Activated T-cell treated with anti-CD3 and anti-CD28 coated beads, Interleukin-2, amount 50 U/mL, for 72 hours (primary cell): Measurements from ENCODE around the gene INF2. TPM values are rescaled to one million over a fixed set of nuclear protein-coding genes. Genes with fewer than 3 reads are reported as not detected.

Experiments used
- ATAC-seq, 2 donors: fragments of 150-1000 bp; cut with Tn5 transposase; replicated peaks in 1 of 2; 2 replicates each; pipeline ENCODE4 v1.10.0; 2021; ENCODE audit warnings: moderate library complexity in 2 of 2, mild to moderate bottlenecking in 1 of 2
- DNase-seq, 2 donors: peaks; one replicate each; pipeline ENCODE4 v3.0.0; 2021 to 2022; ENCODE audit warnings: mixed read lengths in 1 of 2
- H3K27ac Mint-ChIP-seq: one replicate; pipeline ENCODE4 v1.8.0; 2022; ENCODE audit warnings: mild to moderate bottlenecking, moderate library complexity, mixed read lengths
- H3K27me3 Mint-ChIP-seq: one replicate; pipeline ENCODE4 v1.8.0; 2022; ENCODE audit warnings: low read depth, mixed read lengths
- H3K36me3 Mint-ChIP-seq, 2 donors: one replicate each; pipeline ENCODE4 v1.8.0; 2022; ENCODE audit warnings: mixed read lengths in 2 of 2, mild to moderate bottlenecking in 1 of 2; ENCODE audit not compliant: insufficient read depth in 2 of 2
- H3K4me1 Mint-ChIP-seq: one replicate; pipeline ENCODE4 v1.8.0; 2022; ENCODE audit warnings: low read depth, mixed read lengths
- H3K4me3 Mint-ChIP-seq, 2 donors: one replicate each; pipeline ENCODE4 v1.8.0; 2022; ENCODE audit warnings: mild to moderate bottlenecking in 2 of 2, mixed read lengths in 2 of 2, moderate library complexity in 2 of 2
- H3K9me3 Mint-ChIP-seq, 2 donors: one replicate each; pipeline ENCODE4 v1.8.0; 2022; ENCODE audit warnings: mixed read lengths in 2 of 2
- total RNA-seq, 2 donors: library from RNA; stranded (reverse); gene quantifications; one replicate each; pipeline ENCODE4 v1.2.3, GENCODE V29; 2022

The INF2 gene
- total RNA-seq, 2 donors from 2014 or later: 37.6 to 38.8 TPM

DNA sequence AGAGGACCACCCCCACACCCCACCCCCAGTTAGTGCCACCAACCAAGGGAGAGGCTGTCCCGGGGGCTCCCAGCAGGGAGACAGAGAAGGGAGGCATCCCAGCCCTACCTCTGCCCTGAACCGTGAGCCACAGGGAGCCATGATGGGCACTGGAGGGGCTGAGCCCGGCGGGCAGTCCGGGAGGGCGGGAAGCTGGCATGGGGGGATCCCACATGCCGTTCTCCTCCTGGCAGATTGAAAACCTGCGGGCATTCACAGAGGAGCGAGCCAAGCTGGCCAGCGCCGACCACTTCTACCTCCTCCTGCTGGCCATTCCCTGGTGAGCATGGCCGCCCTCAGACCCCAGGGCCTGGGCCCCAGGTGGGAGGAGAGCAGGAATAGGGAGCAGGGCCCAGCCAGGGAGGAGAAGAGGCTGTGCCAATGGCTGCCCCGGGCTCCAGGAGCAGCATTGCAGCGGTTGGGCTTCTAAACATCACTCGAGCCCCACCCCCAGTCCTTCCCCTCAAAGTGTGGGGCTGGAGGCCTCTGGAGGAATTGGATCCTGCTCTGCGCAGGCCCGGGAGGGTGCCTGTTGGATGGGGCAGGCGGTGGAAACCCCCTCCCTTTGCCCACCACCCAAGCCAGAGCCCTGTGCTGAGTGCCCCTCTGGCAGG is 20.1 kb downstream of the INF2 start:
- H3K4me3 Mint-ChIP-seq: no peak overlapping the region
- DNase-seq (no peak), ATAC-seq (no peak)
- H3K27ac Mint-ChIP-seq: no peak overlapping the region
- no peaks in the 10 kb centered on the region for H3K36me3 Mint-ChIP-seq
- no peaks in the 10 kb centered on the region for H3K9me3 Mint-ChIP-seq
- no peaks in the 10 kb centered on the region for H3K4me1 Mint-ChIP-seq
- H3K27me3 Mint-ChIP-seq: no peaks in the 10 kb centered on the region

DNA sequence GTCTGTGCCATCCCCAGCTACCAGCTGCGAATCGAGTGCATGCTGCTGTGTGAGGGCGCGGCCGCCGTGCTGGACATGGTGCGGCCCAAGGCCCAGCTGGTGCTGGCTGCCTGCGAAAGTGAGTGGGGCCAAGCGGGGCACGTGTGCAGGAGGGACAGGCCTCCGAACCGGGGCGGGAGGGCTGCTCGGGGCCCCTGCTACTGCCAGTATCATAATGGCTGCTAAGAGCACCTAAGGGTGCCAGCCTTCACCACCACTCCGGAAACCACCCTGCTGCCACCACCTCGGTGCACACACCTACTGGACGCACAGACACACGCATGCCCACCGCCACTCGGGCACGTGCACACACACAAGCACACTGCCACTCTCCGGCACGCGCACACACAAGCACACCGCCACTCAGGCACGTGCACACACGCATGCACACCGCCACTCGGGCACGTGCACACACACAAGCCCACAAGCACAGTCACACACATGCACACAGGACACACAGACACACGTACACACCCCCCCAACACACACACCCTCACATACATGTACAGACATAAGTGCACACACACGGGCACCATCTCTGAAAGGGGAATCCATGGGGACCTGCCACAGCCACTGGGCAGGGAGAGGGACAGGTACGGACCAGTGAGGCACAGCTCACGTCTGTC is 20.8 kb downstream of the INF2 start:
- no peak overlapping the region for H3K4me3 Mint-ChIP-seq
- H3K27ac Mint-ChIP-seq: no peak overlapping the region
- H3K4me1 Mint-ChIP-seq: no peaks in the 10 kb centered on the region
- no peaks in the 10 kb centered on the region for H3K27me3 Mint-ChIP-seq
- no peaks in the 10 kb centered on the region for H3K36me3 Mint-ChIP-seq
- no peaks in the 10 kb centered on the region for H3K9me3 Mint-ChIP-seq
- DNase-seq (no peak), ATAC-seq (no peak)

DNA sequence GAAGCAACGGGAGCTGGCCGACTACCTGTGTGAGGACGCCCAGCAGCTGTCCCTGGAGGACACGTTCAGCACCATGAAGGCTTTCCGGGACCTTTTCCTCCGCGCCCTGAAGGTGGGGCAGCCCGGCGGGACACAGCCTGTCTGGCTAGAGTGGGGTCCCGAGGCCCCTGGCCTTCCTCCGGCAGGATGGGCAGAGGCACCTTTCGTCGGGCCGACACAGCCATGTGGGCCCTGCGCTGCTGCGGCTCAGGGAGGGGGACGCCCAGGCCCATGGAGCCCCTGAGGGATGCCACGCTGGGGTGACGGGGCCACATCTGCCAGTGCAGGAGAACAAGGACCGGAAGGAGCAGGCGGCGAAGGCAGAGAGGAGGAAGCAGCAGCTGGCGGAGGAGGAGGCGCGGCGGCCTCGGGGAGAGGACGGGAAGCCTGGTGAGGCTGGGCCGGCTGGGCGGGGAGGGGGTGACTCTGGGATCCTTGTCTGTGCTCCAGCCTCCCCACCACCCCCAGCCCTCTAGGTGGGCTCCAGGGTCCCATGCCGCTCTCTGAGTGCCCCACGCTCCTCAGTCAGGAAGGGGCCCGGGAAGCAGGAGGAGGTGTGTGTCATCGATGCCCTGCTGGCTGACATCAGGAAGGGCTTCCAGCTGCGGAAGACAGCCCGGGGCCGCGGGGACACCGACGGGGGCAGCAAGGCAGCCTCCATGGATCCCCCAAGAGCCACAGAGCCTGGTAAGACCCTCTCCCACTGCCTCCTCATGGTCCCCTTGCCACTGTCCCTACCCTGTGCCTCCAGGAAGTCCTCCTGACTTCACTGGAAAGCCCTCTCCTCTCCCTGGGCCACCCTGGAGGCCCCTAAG is 23.7 kb downstream of the INF2 start:
- no peaks in the 10 kb centered on the region for H3K4me1 Mint-ChIP-seq
- no peak overlapping the region for H3K27ac Mint-ChIP-seq
- peaks cover 0 to 1% of the 10 kb centered on the region in 2 donors for H3K36me3 Mint-ChIP-seq
- ATAC-seq (no peak), DNase-seq (no peak)
- H3K4me3 Mint-ChIP-seq: no peak overlapping the region
- no peaks in the 10 kb centered on the region for H3K9me3 Mint-ChIP-seq
- no peaks in the 10 kb centered on the region for H3K27me3 Mint-ChIP-seq

DNA sequence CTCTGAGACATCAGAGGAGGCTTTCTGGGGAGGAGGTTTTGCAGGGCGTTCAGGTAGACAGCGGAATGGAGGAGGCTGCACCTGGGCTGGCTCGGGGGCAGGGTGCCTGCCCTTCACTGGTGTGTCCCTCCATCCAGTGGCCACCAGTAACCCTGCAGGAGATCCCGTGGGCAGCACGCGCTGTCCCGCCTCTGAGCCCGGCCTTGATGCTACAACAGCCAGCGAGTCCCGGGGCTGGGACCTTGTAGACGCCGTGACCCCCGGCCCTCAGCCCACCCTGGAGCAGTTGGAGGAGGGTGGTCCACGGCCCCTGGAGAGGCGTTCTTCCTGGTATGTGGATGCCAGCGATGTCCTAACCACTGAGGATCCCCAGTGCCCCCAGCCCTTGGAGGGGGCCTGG is 24.6 kb downstream of the INF2 start:
- Mint-ChIP-seq H3K27ac (no peak overlapping the region), H3K4me3 (no peak overlapping the region), H3K9me3 (no peaks in the 10 kb centered on the region), H3K36me3 (peaks cover 0 to 1% of the 10 kb centered on the region in 2 donors), H3K4me1 (no peaks in the 10 kb centered on the region), H3K27me3 (no peaks in the 10 kb centered on the region)
- DNase-seq (no peak), ATAC-seq (no peak)

DNA sequence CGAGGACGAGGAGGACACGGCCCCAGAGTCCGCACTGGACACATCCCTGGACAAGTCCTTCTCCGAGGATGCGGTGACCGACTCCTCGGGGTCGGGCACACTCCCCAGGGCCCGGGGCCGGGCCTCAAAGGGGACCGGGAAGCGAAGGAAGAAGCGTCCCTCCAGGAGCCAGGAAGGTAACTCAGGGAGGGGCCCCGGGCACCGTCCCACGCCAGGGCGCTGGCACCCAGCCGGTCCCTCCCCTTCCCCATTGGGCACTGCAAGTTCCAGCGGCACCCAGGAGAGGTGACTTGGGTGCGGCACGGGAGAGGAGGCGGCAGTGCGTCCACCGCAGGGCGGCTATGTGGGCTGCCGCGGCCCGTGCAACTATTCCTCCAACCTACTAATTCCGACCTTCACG is 25.3 kb downstream of the INF2 start:
- DNase-seq (no peak), ATAC-seq (no peak)
- Mint-ChIP-seq H3K27ac (no peak overlapping the region), H3K27me3 (no peaks in the 10 kb centered on the region), H3K4me3 (no peak overlapping the region), H3K4me1 (no peaks in the 10 kb centered on the region), H3K9me3 (no peaks in the 10 kb centered on the region), H3K36me3 (peaks cover 0 to 1% of the 10 kb centered on the region in 2 donors)

DNA sequence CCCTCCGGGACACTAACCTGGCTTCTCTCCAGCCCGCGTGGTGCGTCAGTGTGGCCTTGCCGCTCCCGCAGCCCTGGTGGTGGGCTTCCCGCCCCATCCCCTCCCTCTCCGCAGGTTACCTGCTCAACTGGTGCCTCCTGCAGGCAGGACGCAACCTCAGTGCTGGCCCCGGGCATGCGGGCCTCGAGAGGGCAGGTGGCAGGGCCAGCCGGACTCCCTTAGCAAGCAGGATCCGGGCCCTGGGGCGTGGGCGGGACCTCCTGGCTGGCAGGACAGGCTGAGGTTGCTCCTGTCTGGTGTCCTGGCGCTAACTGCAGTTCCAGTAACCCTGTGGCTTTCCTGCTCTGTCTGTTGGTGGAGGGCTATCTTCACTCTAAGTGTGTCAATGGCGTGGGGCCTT is 26.0 kb downstream of the INF2 start:
- DNase-seq (no peak), ATAC-seq (no peak)
- peaks cover 0 to 1% of the 10 kb centered on the region in 2 donors for H3K36me3 Mint-ChIP-seq
- no peak overlapping the region for H3K4me3 Mint-ChIP-seq
- H3K27ac Mint-ChIP-seq: no peak overlapping the region
- no peaks in the 10 kb centered on the region for H3K9me3 Mint-ChIP-seq
- H3K27me3 Mint-ChIP-seq: no peaks in the 10 kb centered on the region
- no peaks in the 10 kb centered on the region for H3K4me1 Mint-ChIP-seq

DNA sequence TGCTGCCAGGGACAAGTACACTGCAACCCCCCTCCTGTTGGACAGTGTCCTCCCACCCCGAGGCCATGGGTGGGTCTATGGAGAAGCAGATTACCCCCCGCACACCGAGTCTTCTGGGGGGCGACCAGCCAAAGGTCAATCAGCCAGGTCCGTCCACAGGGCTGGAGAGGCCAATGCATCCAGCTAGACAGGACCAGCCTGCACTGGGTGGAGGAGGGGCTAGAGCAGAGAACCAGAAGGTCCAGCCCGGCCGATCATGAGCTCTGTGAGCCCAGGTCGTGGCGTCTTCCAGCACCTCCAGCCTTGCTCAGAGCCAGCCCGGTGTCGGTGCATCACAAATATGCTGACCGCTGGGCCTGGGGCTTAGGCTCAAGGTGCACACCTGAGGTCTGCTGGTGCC is 26.5 kb downstream of the INF2 start:
- no peak for ATAC-seq

DNA sequence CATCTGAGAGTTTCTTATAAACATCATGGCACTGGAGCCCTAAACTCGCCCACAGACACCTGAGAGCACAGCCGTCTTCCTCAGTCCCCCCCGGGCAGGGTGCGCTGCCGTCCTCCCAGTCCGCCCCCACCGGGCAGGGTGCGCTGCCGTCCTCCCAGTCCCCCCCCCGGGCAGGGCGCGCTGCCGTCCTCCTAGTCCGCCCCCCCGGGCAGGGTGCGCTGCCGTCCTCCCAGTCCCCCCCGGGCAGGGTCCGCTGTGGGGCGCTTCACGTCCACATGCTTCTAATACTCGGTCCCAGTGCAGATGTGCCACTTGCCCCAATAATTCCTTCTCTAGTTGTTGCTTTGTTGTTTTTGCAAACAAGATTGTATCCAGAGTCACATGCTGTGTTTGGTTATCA is 27.7 kb downstream of the INF2 start:
- Mint-ChIP-seq H3K27me3 (no peaks in the 10 kb centered on the region), H3K9me3 (no peaks in the 10 kb centered on the region), H3K27ac (no peak overlapping the region), H3K4me1 (no peaks in the 10 kb centered on the region), H3K4me3 (no peak overlapping the region), H3K36me3 (peaks cover 0 to 1% of the 10 kb centered on the region in 2 donors)
- ATAC-seq (no peak), DNase-seq (no peak)

More for the DNA sequence above, 26.5 kb downstream of the INF2 start:
- no peaks in the 10 kb centered on the region for H3K4me1 Mint-ChIP-seq
- no peak for DNase-seq
- H3K27me3 Mint-ChIP-seq: no peaks in the 10 kb centered on the region
- H3K9me3 Mint-ChIP-seq: no peaks in the 10 kb centered on the region
- no peak overlapping the region for H3K4me3 Mint-ChIP-seq
- H3K36me3 Mint-ChIP-seq: peaks cover 0 to 1% of the 10 kb centered on the region in 2 donors
- H3K27ac Mint-ChIP-seq: no peak overlapping the region

DNA sequence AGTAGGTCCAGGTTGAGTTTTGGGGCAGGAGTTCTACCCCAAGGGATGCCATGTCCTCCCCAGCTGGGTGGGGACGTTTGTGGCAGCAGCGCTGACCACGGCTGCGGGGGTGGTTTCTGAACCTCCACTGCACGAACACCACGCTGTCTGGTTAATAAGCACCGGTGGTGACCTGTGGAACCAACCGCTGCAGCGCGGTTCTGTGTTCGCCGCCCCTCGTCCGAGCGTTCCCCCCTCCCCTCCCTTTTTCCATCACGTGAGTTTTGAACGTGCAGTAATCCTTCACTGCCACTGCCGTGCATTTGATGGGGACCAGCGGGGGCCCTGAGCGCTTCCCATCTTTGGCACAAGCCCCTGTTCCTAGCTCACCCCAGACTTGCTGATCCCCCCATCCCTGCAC is 28.2 kb downstream of the INF2 start:
- ATAC-seq (no peak), DNase-seq (no peak)
- no peak overlapping the region for H3K4me3 Mint-ChIP-seq
- no peaks in the 10 kb centered on the region for H3K4me1 Mint-ChIP-seq
- no peaks in the 10 kb centered on the region for H3K27me3 Mint-ChIP-seq
- H3K27ac Mint-ChIP-seq: no peak overlapping the region
- peaks cover 0 to 1% of the 10 kb centered on the region in 2 donors for H3K36me3 Mint-ChIP-seq
- H3K9me3 Mint-ChIP-seq: no peaks in the 10 kb centered on the region

DNA sequence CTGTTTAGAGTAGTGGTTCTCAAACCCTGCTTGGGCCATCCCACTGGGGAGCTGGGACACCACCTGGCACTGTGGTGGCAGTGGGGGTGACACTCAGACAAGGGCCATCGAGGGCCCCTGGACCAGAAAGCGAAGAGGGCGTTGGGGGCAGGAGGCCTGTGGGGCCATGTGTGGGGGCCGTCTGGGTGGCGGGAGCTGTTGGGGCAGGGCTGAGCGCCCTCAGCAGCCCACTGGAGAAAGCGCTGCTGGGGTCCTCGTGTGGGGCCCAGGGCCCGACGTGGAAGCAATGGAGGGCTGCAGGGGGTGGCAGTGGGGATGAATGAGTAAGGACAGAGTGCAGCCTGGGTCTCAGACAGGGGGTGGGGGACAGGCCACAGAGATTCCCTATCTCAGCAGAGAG is 28.7 kb downstream of the INF2 start:
- ATAC-seq: no peak
- Mint-ChIP-seq H3K4me3 (no peak overlapping the region), H3K27me3 (no peaks in the 10 kb centered on the region), H3K27ac (no peak overlapping the region), H3K4me1 (no peaks in the 10 kb centered on the region), H3K9me3 (no peaks in the 10 kb centered on the region), H3K36me3 (peaks cover 0 to 1% of the 10 kb centered on the region in 2 donors)
- no peak for DNase-seq

DNA sequence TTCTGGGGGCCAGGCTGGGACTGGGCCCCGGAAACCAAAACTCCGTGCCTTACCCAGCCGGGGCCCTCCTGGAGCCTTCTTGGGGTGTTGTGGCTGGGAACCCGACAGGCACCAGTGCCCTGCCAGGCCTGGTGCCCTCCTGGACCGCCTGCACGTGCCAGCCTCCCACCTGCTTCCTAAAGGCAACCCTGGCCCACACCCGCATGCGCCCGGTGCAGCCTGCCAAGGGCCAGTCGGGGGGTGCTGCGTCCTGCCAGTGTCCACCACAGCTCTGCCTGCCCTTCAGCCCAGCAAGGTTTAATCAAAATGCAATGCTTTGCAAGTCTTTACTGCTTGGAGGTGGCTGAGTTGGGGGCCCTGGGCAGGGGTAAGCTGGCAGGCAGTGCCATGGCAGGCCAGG is 29.5 kb downstream of the INF2 start:
- peaks cover 0 to 1% of the 10 kb centered on the region in 2 donors for H3K36me3 Mint-ChIP-seq
- no peak for ATAC-seq
- no peak overlapping the region for H3K4me3 Mint-ChIP-seq
- no peaks in the 10 kb centered on the region for H3K4me1 Mint-ChIP-seq
- no peak overlapping the region for H3K27ac Mint-ChIP-seq
- no peak for DNase-seq
- no peaks in the 10 kb centered on the region for H3K27me3 Mint-ChIP-seq
- H3K9me3 Mint-ChIP-seq: no peaks in the 10 kb centered on the region

DNA sequence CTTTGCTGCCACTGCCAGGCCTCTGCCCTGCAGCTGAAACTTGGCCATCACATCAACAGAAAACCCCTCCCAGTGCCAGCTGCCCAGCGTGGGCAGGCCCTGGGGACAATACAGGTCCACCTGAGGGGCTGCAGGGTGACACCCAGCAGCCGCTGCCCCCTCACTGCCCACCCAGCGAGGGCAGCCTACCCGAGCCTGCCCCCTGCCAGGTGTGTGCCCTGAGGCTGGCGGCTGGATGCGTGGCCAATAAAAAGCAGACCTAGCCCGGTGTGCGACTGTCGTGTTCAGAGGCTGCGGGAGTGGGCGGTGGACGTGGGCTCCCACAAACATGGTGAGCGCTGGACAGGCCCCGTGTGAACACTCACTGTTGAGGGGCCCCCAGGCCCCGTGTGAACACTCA is 29.9 kb downstream of the INF2 start:
- no peaks in the 10 kb centered on the region for H3K27me3 Mint-ChIP-seq
- DNase-seq (no peak), ATAC-seq (no peak)
- H3K27ac Mint-ChIP-seq: no peak overlapping the region
- H3K4me3 Mint-ChIP-seq: no peak overlapping the region
- H3K36me3 Mint-ChIP-seq: peaks cover 0 to 1% of the 10 kb centered on the region in 2 donors
- H3K4me1 Mint-ChIP-seq: no peaks in the 10 kb centered on the region
- H3K9me3 Mint-ChIP-seq: no peaks in the 10 kb centered on the region
